A549 (cell line): ENCODE measurements around the gene SLC27A2. TPM values are rescaled to one million over a fixed set of nuclear protein-coding genes. Genes with fewer than 3 reads are reported as not detected.

Experiments used
- ATAC-seq, 2 experiments: fragments of 200-7000 bp in 1 of 2; fragments of >200 bp in 1 of 2; cut with Nextera tagmentation in 1 of 2; cut with Tn5 transposase in 1 of 2; 3 replicates each; pipeline versions ENCODE4 v1.8.0 to v1.9.1; 2018 to 2020; ENCODE audit warnings: mild to moderate bottlenecking in 1 of 2, moderate library complexity in 1 of 2
- CTCF ChIA-PET: fragments of 300-600 bp; sonication (Branson Sonifier 250); formaldehyde crosslinking; extraction: SDS; loops from one replicate; lab custom pipeline; 2021; ENCODE audit warnings: antibody characterized with exemption, inconsistent platforms; lab: Yijun Ruan, JAX
- POLR2A ChIA-PET: fragments of 350-600 bp; formaldehyde crosslinking; extraction: SDS; loops from one replicate; lab custom pipeline; 2021; ENCODE audit warnings: antibody characterized with exemption, inconsistent platforms; lab: Yijun Ruan, JAX
- DNase-seq, 2 experiments: peaks; one replicate each; pipeline versions ENCODE4 v3.0.0 to v3.0.0-alpha.2; 2011 to 2016; ENCODE audit warnings: low read depth in 1 of 2, low spot score in 1 of 2
- FAIRE-seq: peaks from 2 replicates; lab custom pipeline; 2011; peaks lifted over from hg19 to GRCh38; lab: Jason Lieb, UNC
- H3K27ac ChIP-seq, 2 experiments: fragments of >200 bp; sonication (Bioruptor Twin); formaldehyde crosslinking; 3 replicates each; pipeline ENCODE4 v1.5.1; 2016 to 2017
- H3K4me1 ChIP-seq: fragments of >200 bp; sonication (Bioruptor Twin); formaldehyde crosslinking; 3 replicates; pipeline ENCODE4 v1.6.1; 2016
- H3K4me2 ChIP-seq: fragments of >200 bp; sonication (Bioruptor Twin); formaldehyde crosslinking; 3 replicates; pipeline ENCODE4 v1.6.1; 2016
- H3K4me3 ChIP-seq: fragments of >200 bp; sonication (Bioruptor Twin); formaldehyde crosslinking; 3 replicates; pipeline ENCODE4 v1.5.1; 2016
- H3K9me3 ChIP-seq: fragments of >200 bp; sonication (Bioruptor Twin); formaldehyde crosslinking; 3 replicates; pipeline ENCODE4 v1.6.1; 2016
- BCL3 ChIP-seq: fragments of >200 bp; sonication (Bioruptor Twin); formaldehyde crosslinking; IDR thresholded peaks from 3 replicates; pipeline ENCODE4 v1.6.1; 2016
- BHLHE40 ChIP-seq: IDR thresholded peaks from 2 replicates; pipeline ENCODE4 v1.6.1; 2012; ENCODE audit warnings: low read depth, low read length, inconsistent platforms
- E2F6 ChIP-seq: IDR thresholded peaks from 2 replicates; pipeline ENCODE4 v1.6.1; 2012; ENCODE audit warnings: low read depth, borderline replicate concordance
- FOSB ChIP-seq: fragments of 250-450 bp; sonication (Bioruptor Pico); IDR thresholded peaks from 2 replicates; pipeline ENCODE4 v1.5.0; 2020; ENCODE audit warnings: mild to moderate bottlenecking, moderate library complexity
- FOSL2 ChIP-seq, 2 experiments: fragments of 450-650 bp in 1 of 2; fragments of >200 bp in 1 of 2; sonication (Bioruptor Twin) in 1 of 2; formaldehyde crosslinking; IDR thresholded peaks; 2 replicates each; pipeline versions ENCODE4 v1.5.0 to v1.6.1; 2016 to 2020; ENCODE audit warnings: mild to moderate bottlenecking in 1 of 2, moderate library complexity in 1 of 2
- FOXS1 ChIP-seq: fragments of 250-450 bp; sonication (Bioruptor Pico); IDR thresholded peaks from 2 replicates; pipeline ENCODE4 v1.5.0; 2020; ENCODE audit warnings: mild to moderate bottlenecking, moderate library complexity
- GATA3 ChIP-seq: IDR thresholded peaks from 2 replicates; pipeline ENCODE4 v1.6.1; 2012; ENCODE audit warnings: borderline replicate concordance
- HDAC2 ChIP-seq: fragments of 200-600 bp; sonication (generic); IDR thresholded peaks from 2 replicates; pipeline ENCODE4 v1.6.1; 2016
- HOXA7 ChIP-seq: fragments of 250-450 bp; sonication (Bioruptor Pico); IDR thresholded peaks from 2 replicates; pipeline ENCODE4 v1.5.0; 2020; ENCODE audit warnings: mild to moderate bottlenecking, moderate library complexity
- JUN ChIP-seq, 2 experiments: fragments of >200 bp; sonication (Bioruptor Twin); formaldehyde crosslinking; IDR thresholded peaks; 2 replicates in 1 of 2; 3 replicates in 1 of 2; pipeline ENCODE4 v1.6.1; 2016 to 2017
- JUNB ChIP-seq: fragments of >200 bp; sonication (Bioruptor Twin); formaldehyde crosslinking; IDR thresholded peaks from 2 replicates; pipeline ENCODE4 v1.6.1; 2016
- MAFK ChIP-seq: fragments of 450-650 bp; IDR thresholded peaks from 2 replicates; pipeline ENCODE4 v1.6.1; 2014; ENCODE audit not compliant: partially characterized antibody
- MAX ChIP-seq: IDR thresholded peaks from 2 replicates; pipeline ENCODE4 v1.6.1; 2012
- MAZ ChIP-seq: fragments of 150-350 bp; IDR thresholded peaks from 2 replicates; pipeline ENCODE4 v1.6.1; 2014; ENCODE audit warnings: antibody characterized with exemption, low read depth, low read length, borderline replicate concordance
- MYC ChIP-seq: IDR thresholded peaks from 2 replicates; pipeline ENCODE4 v1.6.1; 2012; ENCODE audit warnings: mild to moderate bottlenecking, inconsistent platforms, low read length, improper control_type of control experiment, borderline replicate concordance
- NR3C1 ChIP-seq: fragments of >200 bp; sonication (Bioruptor Twin); formaldehyde crosslinking; IDR thresholded peaks from 3 replicates; pipeline ENCODE4 v1.6.1; 2017
- RAD21 ChIP-seq, 2 experiments: fragments of >200 bp in 1 of 2; sonication (Bioruptor Twin) in 1 of 2; formaldehyde crosslinking in 1 of 2; IDR thresholded peaks in 1 of 2; conservative IDR thresholded peaks in 1 of 2; 2 replicates in 1 of 2; 3 replicates in 1 of 2; pipeline ENCODE4 v1.6.1; 2012 to 2018; ENCODE audit warnings: inconsistent platforms in 1 of 2
- RCOR1 ChIP-seq: fragments of 150-350 bp; IDR thresholded peaks from 2 replicates; pipeline ENCODE4 v1.6.1; 2014; ENCODE audit warnings: antibody characterized with exemption, low read length, low read depth
- RFX5 ChIP-seq: fragments of 450-650 bp; IDR thresholded peaks from 2 replicates; pipeline ENCODE4 v1.7.1; 2014; ENCODE audit warnings: antibody characterized with exemption, mild to moderate bottlenecking, moderate library complexity
- USF2 ChIP-seq: fragments of 450-650 bp; IDR thresholded peaks from 2 replicates; pipeline ENCODE4 v1.6.1; 2014; ENCODE audit warnings: antibody characterized with exemption
- ZSCAN20 ChIP-seq: fragments of 250-450 bp; sonication (Bioruptor Pico); IDR thresholded peaks from 2 replicates; pipeline ENCODE4 v1.8.0; 2022; ENCODE audit warnings: mild to moderate bottlenecking, moderate library complexity
- WGBS: methylation state at CpG from one replicate; pipeline ENCODE4 v1.1.6; 2017; ENCODE audit errors: missing lambda C conversion rate; 5-methylcytosine and 5-hydroxymethylcytosine counted together
- polyA plus RNA-seq, 4 experiments: library from polyadenylated mRNA; depleted of rRNA in 3 of 4; stranded (reverse); fragments of >200 nt; fragmentation: RNase III in 1 of 4; extraction: RNeasy Plus Mini Kit Qiagen cat#74134 plus additional on column Dnase treatment in 1 of 4; gene quantifications; 2 replicates in 3 of 4; 3 replicates in 1 of 4; pipeline ENCODE4 v1.2.3, GENCODE V29; 2011 to 2017

SLC27A2 gene
- polyA plus RNA-seq, 2 of the 4 experiments (the other 2 are of a cell fraction), result 36.0 to 44.1 TPM

- Histone ChIP-seq H3K27ac (no peak overlapping the region), H3K9me3 (no peaks in the 10 kb centered on the region), H3K4me3 (no peak overlapping the region), H3K4me1 (peaks cover 12% of the 10 kb centered on the region), H3K4me2 (no peak overlapping the region)
- POLR2A ChIA-PET, result no interaction called here
- FAIRE-seq (peak; percentile 70), DNase-seq (no peak), ATAC-seq (no peak)
- WGBS, result 83% methylated on average over 1 of the region's 1 CpG
- CTCF ChIA-PET, result interaction anchor here (1.0 to 1.7 kb wide), 3 partner anchors 25 to 91 kb away, joined by 3 to 5 read pairs (median 3); partner anchors contain the start of gene SLC27A2
- TF ChIP-seq MAFK (peak; percentile 79), FOSB (no peak)
These were observed 43.1 kb downstream of the SLC27A2 start for GRCh38 chr15:50225057-50225456.

- FAIRE-seq, result no peak
- Histone ChIP-seq H3K4me3 (no peak overlapping the region), H3K4me1 (peaks cover 12% of the 10 kb centered on the region), H3K27ac (no peak overlapping the region), H3K9me3 (no peaks in the 10 kb centered on the region), H3K4me2 (no peak overlapping the region)
- WGBS, result 94% methylated on average over 3 of the region's 3 CpGs
- POLR2A ChIA-PET, result no interaction called here
- no peak for ATAC-seq
- DNase-seq, result no peak
- TF ChIP-seq GATA3 (no peak), BHLHE40 (no peak), E2F6 (no peak), RAD21 (conservative IDR thresholded peaks at IDR 0.05 in 1 of 2, IDR thresholded peaks at IDR 0.05 in 1 of 2) (no peak), USF2 (no peak), RFX5 (no peak), FOSL2 (IDR thresholded peaks at IDR 0.05) (no peak), FOSL2 (CRISPR knock-in tag; IDR thresholded peaks at IDR 0.05) (no peak)
- CTCF ChIA-PET, result interaction anchor here (1.0 to 1.1 kb wide), 2 partner anchors 9 to 22 kb away, joined by 3 read pairs; no protein-coding TSS in a partner anchor
These were observed 43.9 kb downstream of the SLC27A2 start for GRCh38 chr15:50225938-50226337.

- DNase-seq, result peak in 1 of 2 experiments; percentile 23
- WGBS, result 17% methylated on average over 5 of the region's 5 CpGs
- no peaks in the 10 kb centered on the region for H3K9me3 ChIP-seq
- peak in 1 of 2 experiments; percentile 71; a peak in 3 of 6 replicates for ATAC-seq
- H3K4me3 ChIP-seq, result no peak overlapping the region
- no peak for FAIRE-seq
- H3K4me1 ChIP-seq, result peaks cover 12% of the 10 kb centered on the region
- ChIA-PET POLR2A (no interaction called here), CTCF (interaction anchor here (1.0 to 1.1 kb wide), 2 partner anchors 10 to 89 kb away, joined by 3 to 4 read pairs; no protein-coding TSS in a partner anchor)
- no peak overlapping the region for H3K27ac ChIP-seq
- peak overlapping the region; percentile 37; the same call in 2 of the 3 replicates for H3K4me2 ChIP-seq
- TF ChIP-seq MAX, result no peak
- TF ChIP-seq MAFK, result no peak
- TF ChIP-seq MYC, result no peak
- no peak for TF ChIP-seq ZSCAN20
- no peak for TF ChIP-seq BCL3
- no peak for TF ChIP-seq RFX5
- TF ChIP-seq JUN (IDR thresholded peaks at IDR 0.05), result no peak
- TF ChIP-seq BHLHE40, result no peak
- no peak for TF ChIP-seq HOXA7 (CRISPR knock-in tag)
- TF ChIP-seq JUNB, result no peak
- no peak for TF ChIP-seq NR3C1
- TF ChIP-seq E2F6, result no peak
- no peak for TF ChIP-seq HDAC2
- TF ChIP-seq USF2, result no peak
- TF ChIP-seq RCOR1, result no peak
- TF ChIP-seq FOXS1 (CRISPR knock-in tag), result no peak
- TF ChIP-seq MAZ, result no peak
These were observed 45.1 kb downstream of the SLC27A2 start for GRCh38 chr15:50227076-50227475.
